ENCODE measurements around the gene CASR.

Gene CASR

GRCh38 chr3:122217901-122218300 lies 34.4 kb downstream of the CASR start:
- no peak for DNase-seq

DNA sequence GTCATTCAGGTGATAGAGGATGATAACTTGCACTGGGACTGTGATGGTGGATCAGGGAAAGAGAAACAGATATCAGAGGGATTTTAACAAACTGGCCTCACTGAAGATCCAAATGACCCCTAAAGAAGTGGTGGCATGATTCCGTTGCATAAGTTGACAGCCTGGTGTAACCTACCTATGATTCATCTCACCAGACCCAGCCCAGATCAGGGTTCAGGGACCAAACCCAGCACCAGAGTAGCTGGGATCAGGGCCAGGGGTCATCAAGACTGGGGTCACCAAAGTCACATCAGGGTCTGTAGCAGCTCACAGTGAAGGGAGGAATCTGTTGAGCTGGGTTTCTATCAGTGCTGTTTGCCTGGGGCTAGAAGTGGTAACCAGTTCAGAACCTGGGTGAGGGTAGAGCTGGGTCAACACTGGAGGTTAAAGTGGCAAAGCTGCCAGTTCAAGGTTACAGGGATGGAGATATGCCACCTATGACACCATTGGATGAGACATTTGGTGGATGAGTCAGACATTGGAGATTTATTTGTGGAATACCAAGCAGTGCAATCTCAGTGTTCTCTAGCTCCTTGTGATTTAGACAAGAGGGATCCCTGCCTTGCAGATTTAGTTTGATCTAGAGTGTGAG lies 35.9 kb downstream of the CASR start:
- DNase-seq, result no peak

GRCh38 chr3:122227036-122227781 lies 43.7 kb downstream of the CASR start:
- DNase-seq, result no peak

DNA sequence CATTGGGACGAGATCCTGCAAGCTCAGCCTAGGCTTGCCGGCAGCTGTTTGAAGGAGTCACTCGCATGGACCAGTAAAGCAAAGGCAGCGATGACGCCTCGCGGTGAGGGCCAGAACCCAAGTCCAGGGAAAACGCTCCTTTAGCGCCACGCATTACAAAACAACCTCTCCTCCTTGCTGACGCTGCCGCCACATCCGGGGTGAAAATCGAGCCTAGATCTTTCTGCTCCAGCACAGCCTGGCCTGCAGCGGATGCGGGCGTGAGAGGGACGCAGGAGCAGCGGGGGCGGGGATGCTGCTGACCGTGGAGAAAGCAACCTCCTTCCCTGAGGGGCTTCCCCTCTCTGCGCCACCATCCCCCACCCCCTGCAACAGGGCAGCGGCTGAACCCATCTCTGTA lies 46.7 kb downstream of the CASR start:
- DNase-seq, result no peak

DNA sequence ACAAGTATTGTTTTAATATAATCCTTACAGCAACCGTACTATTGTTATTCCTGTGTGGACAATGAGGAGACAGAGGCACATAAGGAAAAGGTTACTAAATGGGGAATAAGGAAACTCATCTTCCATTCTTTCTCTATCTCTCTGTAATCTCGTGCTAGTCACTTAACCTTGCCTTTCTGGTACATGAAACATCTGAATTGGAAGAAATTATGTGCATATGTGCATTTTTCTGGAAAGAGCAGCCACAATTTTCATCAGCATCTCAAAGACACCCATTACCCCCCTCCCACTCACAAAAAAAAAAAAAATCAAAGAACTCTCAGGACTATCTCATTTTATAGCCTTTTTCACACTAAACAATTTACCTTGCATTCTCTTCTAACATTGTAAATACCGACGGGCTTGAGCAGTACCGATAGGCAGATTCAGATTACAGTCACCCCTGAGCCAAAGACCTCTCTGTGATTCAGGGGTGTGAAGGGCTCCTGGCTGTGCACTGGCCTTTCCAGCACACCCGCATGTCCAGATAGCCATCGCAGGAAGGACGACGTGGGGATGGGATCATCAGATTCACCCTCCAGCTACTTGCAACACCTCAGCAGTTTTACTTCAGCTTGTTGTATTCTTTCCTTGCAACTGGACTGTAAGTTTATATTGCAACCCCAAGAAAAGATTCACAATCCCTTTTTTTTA lies 48.1 kb downstream of the CASR start:
- DNase-seq, result no peak

DNA sequence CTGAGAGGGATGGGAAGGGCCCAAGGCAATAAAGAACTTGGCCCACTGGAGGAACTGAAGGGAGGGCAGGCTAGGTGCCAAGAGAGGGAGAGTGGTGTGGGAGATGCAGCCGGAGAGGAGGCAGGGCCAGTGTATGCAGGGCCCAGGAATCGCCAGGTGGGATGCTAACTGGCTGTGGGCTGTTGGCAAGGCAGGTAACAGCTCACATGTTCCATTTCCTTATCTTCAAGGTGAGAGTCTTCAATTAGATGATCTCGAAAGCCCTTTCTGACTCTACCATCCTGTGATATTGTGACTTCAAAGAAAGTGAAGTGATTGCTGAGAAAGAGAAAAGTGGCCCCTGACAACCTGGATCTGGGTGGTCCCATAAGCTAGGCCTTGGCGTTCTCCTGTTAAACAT lies 49.0 kb downstream of the CASR start:
- no peak for DNase-seq

GRCh38 chr3:122233101-122233952 lies 49.9 kb downstream of the CASR start:
- DNase-seq, result no peak

GRCh38 chr3:122234117-122234516 lies 50.6 kb downstream of the CASR start:
- no peak for DNase-seq

DNA sequence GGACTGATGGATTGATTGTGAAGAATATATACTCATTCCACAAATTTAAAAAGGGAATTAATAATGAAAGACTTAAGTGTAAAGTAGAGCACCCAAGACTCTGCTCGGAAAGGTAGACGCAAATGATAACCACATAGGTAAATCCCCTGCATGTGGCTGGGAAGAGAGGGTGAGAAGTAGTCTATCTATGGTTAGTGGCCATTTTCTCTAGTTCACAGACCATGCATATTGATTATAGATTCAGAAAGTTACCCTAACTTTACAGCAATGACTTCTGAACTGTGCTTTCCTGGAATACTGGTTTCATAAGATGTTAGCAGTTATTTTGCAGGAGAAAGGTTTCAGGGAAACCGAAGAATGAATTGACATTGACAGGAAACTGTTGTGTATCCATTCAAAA lies 51.7 kb downstream of the CASR start:
- DNase-seq, result no peak

DNA sequence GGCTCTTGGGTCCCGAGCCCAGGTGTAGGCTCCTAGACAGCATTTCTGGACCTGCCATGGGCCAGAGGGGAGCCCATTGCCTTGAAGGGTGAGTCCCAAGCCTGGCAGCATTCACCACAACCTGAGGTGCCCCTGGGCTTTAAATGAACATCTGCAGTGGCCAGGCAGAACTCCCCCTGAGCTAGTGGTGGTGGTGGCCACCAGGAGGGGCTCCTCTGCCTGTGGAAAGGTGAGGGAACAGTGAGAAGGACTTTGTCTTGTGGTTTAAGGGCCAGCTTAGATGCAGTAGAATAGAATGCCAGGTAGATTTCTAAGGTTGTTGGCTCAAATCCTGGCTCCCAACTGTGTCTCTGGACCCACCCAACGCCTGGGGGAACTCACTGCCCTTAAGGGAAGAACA lies 55.6 kb downstream of the CASR start:
- no peak for DNase-seq

GRCh38 chr3:122245513-122246174 lies 62.2 kb downstream of the CASR start:
- peak; percentile 15 for DNase-seq

- DNase-seq, result no peak
Measured at GRCh38 chr3:122246199-122246598, 62.7 kb downstream of the CASR start.

- DNase-seq, result no peak
Measured at GRCh38 chr3:122247087-122247824, 63.8 kb downstream of the CASR start.

DNA sequence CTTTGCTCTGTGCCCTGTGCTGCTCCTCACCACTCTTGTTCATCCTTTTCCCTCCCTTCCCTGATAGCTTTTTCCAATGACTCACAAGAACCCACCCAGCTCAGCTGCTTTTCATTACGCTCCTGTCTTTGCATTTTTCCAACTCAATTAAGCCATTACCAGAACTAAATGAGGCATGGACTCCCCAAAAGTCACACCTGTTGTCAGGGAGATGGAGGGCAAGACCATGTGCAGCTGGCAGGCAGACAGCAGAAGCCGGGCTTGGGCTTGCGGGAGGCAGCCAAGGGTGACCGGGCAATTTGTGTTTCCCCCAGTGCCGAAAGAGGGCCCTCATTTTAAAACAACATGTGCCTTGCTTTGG lies 64.3 kb downstream of the CASR start:
- DNase-seq, result no peak

DNA sequence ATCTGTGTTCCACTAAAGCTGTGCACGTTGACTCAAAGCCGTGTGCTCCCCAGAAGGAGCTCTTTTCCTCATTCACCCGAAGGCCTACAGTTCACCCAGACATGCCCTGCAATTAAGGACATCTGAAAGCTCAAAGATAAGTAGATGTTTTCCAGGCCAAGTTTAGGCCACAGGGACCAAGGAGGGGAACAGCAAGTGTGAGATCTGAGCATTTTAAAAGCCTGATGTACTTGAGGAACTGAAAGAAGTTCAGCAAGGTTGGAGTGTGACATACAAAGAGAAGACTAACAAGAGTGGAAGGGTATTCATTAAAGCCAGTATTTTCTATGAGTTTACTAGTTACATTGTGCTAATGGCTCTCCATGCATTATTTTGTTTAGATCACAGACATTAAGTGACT lies 68.0 kb downstream of the CASR start:
- no peak for DNase-seq

- no peak for DNase-seq
Measured at GRCh38 chr3:122253581-122253980, 70.1 kb downstream of the CASR start.

- DNase-seq, result no peak
Measured at GRCh38 chr3:122255757-122256439, 72.4 kb downstream of the CASR start.

- no peak for DNase-seq
Measured at GRCh38 chr3:122257644-122258364, 74.3 kb downstream of the CASR start.

- DNase-seq, result peak; percentile 80
Measured at GRCh38 chr3:122258757-122259371, 75.4 kb downstream of the CASR start.

DNA sequence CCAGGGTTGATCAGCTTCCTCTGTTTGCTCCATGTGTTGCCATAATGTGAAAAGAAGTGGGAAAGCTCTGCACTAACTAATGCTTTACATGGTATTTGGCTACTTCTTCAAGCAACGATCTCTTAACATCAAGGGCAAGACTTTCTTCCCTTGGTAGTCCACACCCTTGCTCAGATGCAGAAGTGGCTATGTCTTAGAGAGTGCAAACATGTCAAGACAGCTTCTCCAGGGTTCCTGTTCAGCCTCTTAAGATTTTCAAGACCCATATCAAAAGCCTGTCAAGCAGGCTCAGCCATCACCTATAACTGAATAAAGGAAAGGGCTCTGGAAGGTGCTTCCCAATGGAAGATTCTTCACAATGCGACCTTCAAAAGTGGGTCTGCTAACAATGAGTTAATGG lies 76.7 kb downstream of the CASR start:
- no peak for DNase-seq

All from NCI-H82 (cell line).